HepG2 (cell line): ENCODE data around the gene CFAP119. TPM values are rescaled to one million over a fixed set of nuclear protein-coding genes. Genes with fewer than 3 reads are reported as not detected.

Source experiments
- ATAC-seq: fragments of 200-7000 bp; cut with Tn5 transposase; 3 replicates; pipeline ENCODE4 v1.9.1; 2020; ENCODE audit warnings: mild to moderate bottlenecking, moderate library complexity
- BruUV-seq: library from RNA; stranded (reverse); fragments of 400-500 nt; replicated peaks from 2 replicates; lab custom pipeline; 2021; lab: Mats Ljungman, UMichigan
- CTCF ChIA-PET: fragments of 300-600 bp; formaldehyde crosslinking; extraction: SDS; loops from one replicate; lab custom pipeline; 2021; ENCODE audit warnings: low total read pairs, inconsistent platforms, low intra/inter-chr PET ratio; lab: Yijun Ruan, JAX
- POLR2A ChIA-PET: fragments of 350-600 bp; sonication (Branson Sonifier 250); formaldehyde crosslinking; loops from one replicate; lab custom pipeline; 2020; ENCODE audit warnings: antibody characterized with exemption, inconsistent platforms; lab: Yijun Ruan, JAX
- DNase-seq: peaks from one replicate; pipeline ENCODE4 v3.0.0-alpha.2; 2015; ENCODE audit warnings: low spot score
- FAIRE-seq: peaks from 3 replicates; lab custom pipeline; 2011; peaks lifted over from hg19 to GRCh38; lab: Jason Lieb, UNC
- H2AFZ ChIP-seq: one replicate; pipeline ENCODE4 v1.6.1; 2011; ENCODE audit warnings: low read length, inconsistent platforms
- H3K27ac ChIP-seq: fragments of 300-600 bp; 3 replicates; pipeline ENCODE4 v1.8.0; 2011; ENCODE audit warnings: mixed run types, mild to moderate bottlenecking, mixed read lengths, low read length, inconsistent platforms; ENCODE audit not compliant: insufficient read depth; ENCODE audit errors: extremely low read length
- H3K27me3 ChIP-seq, 2 experiments: fragments of 200-600 bp in 1 of 2; 2 replicates in 1 of 2; 3 replicates in 1 of 2; pipeline versions ENCODE4 v1.6.0 to v1.8.0; 2011; ENCODE audit warnings: low read length in 2 of 2, mild to moderate bottlenecking in 2 of 2, moderate library complexity in 2 of 2, inconsistent platforms in 1 of 2; ENCODE audit not compliant: insufficient read depth in 2 of 2, control insufficient read depth in 1 of 2
- H3K36me3 ChIP-seq, 2 experiments: fragments of 200-600 bp in 1 of 2; replicated peaks in 1 of 2; 2 replicates in 1 of 2; 3 replicates in 1 of 2; pipeline versions ENCODE4 v1.5.1 to v1.8.0; 2011; ENCODE audit warnings: low read length in 2 of 2, inconsistent platforms in 1 of 2; ENCODE audit not compliant: insufficient read depth in 2 of 2, control insufficient read depth in 1 of 2
- H3K4me1 ChIP-seq: 2 replicates; pipeline ENCODE4 v1.5.1; 2012; ENCODE audit warnings: low read length, inconsistent platforms; ENCODE audit not compliant: insufficient read depth
- H3K4me2 ChIP-seq: 2 replicates; pipeline ENCODE4 v1.6.0; 2011; ENCODE audit warnings: low read depth, low read length, inconsistent platforms
- H3K4me3 ChIP-seq, 3 experiments: fragments of 200-600 bp in 1 of 3; sonication (generic), shearing (Covaris generic) in 1 of 3; replicated peaks in 1 of 3; 2 replicates each; pipeline ENCODE4 v1.5.1; 2011 to 2016; ENCODE audit warnings: low read length in 3 of 3, inconsistent platforms in 2 of 3, low read depth in 2 of 3, mild to moderate bottlenecking in 2 of 3, control low read depth in 1 of 3, mixed read lengths in 1 of 3; ENCODE audit not compliant: insufficient read depth in 1 of 3
- H3K79me2 ChIP-seq: one replicate; pipeline ENCODE4 v1.6.1; 2011; ENCODE audit warnings: low read length, inconsistent platforms; ENCODE audit not compliant: insufficient read depth
- H3K9ac ChIP-seq: 2 replicates; pipeline ENCODE4 v1.6.0; 2011; ENCODE audit warnings: mild to moderate bottlenecking, low read depth, low read length, inconsistent platforms; ENCODE audit not compliant: insufficient read depth
- H3K9me3 ChIP-seq: 2 replicates; pipeline ENCODE4 v1.5.1; 2012; ENCODE audit warnings: mild to moderate bottlenecking, low read length
- H4K20me1 ChIP-seq: 2 replicates; pipeline ENCODE4 v1.6.0; 2011; ENCODE audit warnings: inconsistent platforms, mild to moderate bottlenecking, low read length, moderate library complexity; ENCODE audit not compliant: insufficient read depth
- GZF1 ChIP-seq: sonication (generic); formaldehyde crosslinking; IDR thresholded peaks from 2 replicates; pipeline ENCODE4 v1.5.1; 2020; ENCODE audit warnings: mild to moderate bottlenecking, missing genetic modification reagents
- HMG20A ChIP-seq: IDR thresholded peaks from 2 replicates; pipeline ENCODE4 v1.6.1; 2016; ENCODE audit warnings: borderline replicate concordance
- IRF2 ChIP-seq: IDR thresholded peaks from 2 replicates; pipeline ENCODE4 v1.6.1; 2018; ENCODE audit warnings: missing genetic modification reagents, missing compliant biosample characterization
- ISX ChIP-seq: sonication (generic); formaldehyde crosslinking; conservative IDR thresholded peaks from 2 replicates; pipeline ENCODE4 v1.5.0; 2020; ENCODE audit warnings: missing genetic modification reagents
- KDM2A ChIP-seq: sonication (generic); formaldehyde crosslinking; IDR thresholded peaks from 2 replicates; pipeline ENCODE4 v1.4.0; 2020; ENCODE audit warnings: low read depth, missing genetic modification reagents, borderline replicate concordance
- RARG ChIP-seq: sonication (generic); formaldehyde crosslinking; IDR thresholded peaks from 2 replicates; pipeline ENCODE4 v1.4.0; 2020; ENCODE audit warnings: low read depth, mild to moderate bottlenecking, missing genetic modification reagents
- SNAPC2 ChIP-seq: sonication (generic); formaldehyde crosslinking; IDR thresholded peaks from 2 replicates; pipeline ENCODE4 v1.8.1; 2022; ENCODE audit warnings: mild to moderate bottlenecking, missing genetic modification reagents
- SOX13 ChIP-seq, 3 experiments: fragments of 450-650 bp in 1 of 3; sonication (generic) in 1 of 3; formaldehyde crosslinking in 1 of 3; IDR thresholded peaks in 2 of 3; conservative IDR thresholded peaks in 1 of 3; 2 replicates each; pipeline versions ENCODE4 v1.5.0 to v1.6.1; 2016 to 2020; ENCODE audit warnings: antibody characterized with exemption in 1 of 3, mild to moderate bottlenecking in 1 of 3, missing compliant biosample characterization in 1 of 3, missing genetic modification reagents in 1 of 3, moderate library complexity in 1 of 3
- SP140L ChIP-seq: sonication (generic); formaldehyde crosslinking; IDR thresholded peaks from 2 replicates; pipeline ENCODE4 v1.4.0; 2020; ENCODE audit warnings: missing genetic modification reagents, borderline replicate concordance
- ZNF496 ChIP-seq: sonication (generic); formaldehyde crosslinking; IDR thresholded peaks from 2 replicates; pipeline ENCODE4 v1.8.1; 2023; ENCODE audit warnings: mild to moderate bottlenecking, moderate library complexity, missing genetic modification reagents; ENCODE audit not compliant: insufficient replicate concordance
- WGBS: methylation state at CpG from one replicate; pipeline ENCODE4 v1.1.6; 2017; ENCODE audit warnings: low lambda C conversion rate; 5-methylcytosine and 5-hydroxymethylcytosine counted together
- in situ Hi-C: cut with HindIII; loops from 2 replicates; pipeline ENCODE4 v1.10.0; 2017; ENCODE audit warnings: low pct_unique_long_range_greater_than_20kb; ENCODE audit not compliant: extremely low pct_ligation_motif_present
- intact Hi-C: fragments of 100-400 bp; cut with micrococcal nuclease; formaldehyde crosslinking; loops from one replicate; pipeline ENCODE4 v1.10.0; 2022; ENCODE audit not compliant: unreplicated experiment
- polyA plus RNA-seq, 8 experiments: library from polyadenylated mRNA; depleted of rRNA in 3 of 8; stranded (reverse) in 7 of 8; unstranded in 1 of 8; fragments of >200 nt; fragmentation: Illumina TruSeq in 4 of 8; extraction: Trizol in 4 of 8; gene quantifications; 2 replicates each; pipeline versions ENCODE4 v1.2.1 to v1.2.3, GENCODE V29; 2011 to 2016; ENCODE audit warnings: low read depth in 4 of 8, missing spikeins in 1 of 8, mixed read lengths in 1 of 8; ENCODE audit not compliant: insufficient read depth in 1 of 8
- total RNA-seq, 5 experiments: library from RNA; depleted of rRNA; stranded (reverse); fragments of >200 nt; fragmentation: Illumina TruSeq; extraction: Trizol; gene quantifications; 2 replicates each; pipeline ENCODE4 v1.2.3, GENCODE V29; 2016; ENCODE audit warnings: low read depth in 1 of 5
- TF ChIP-seq, protein P1 (sequence below): sonication (generic); formaldehyde crosslinking; conservative IDR thresholded peaks from 2 replicates; pipeline ENCODE4 v1.5.0; 2020; ENCODE audit warnings: missing genetic modification reagents

The CFAP119 gene
- total and polyA plus RNA-seq, 2 of the 13 experiments (the other 11 are each of a cell fraction or from before 2014, with no cell fraction given), result 6.4 TPM

DNA sequence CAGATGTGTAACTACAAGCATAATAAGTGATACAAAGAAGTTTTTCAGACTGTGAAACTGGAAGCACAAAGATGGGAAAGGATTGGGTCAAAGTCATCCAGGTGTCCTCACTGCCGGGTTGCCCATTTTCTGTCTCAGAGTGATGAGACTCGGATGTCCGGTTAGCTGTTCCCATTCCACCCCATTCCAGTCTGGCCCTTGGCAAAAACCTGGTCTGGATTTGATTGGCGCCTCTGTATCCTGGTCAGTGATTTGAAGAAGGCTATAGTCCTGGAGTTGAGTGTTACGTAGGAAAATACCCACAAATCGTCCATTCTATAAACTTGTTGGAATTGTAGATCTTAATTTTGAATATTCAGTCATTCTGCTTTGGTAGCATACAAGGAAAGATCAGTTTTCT lies 33.5 kb downstream of the CFAP119 start:
- Histone ChIP-seq H3K4me1 (no peaks in the 10 kb centered on the region), H4K20me1 (no peaks in the 10 kb centered on the region), H3K4me3 (no peak overlapping the region), H3K27me3 (no peaks in the 10 kb centered on the region), H3K9me3 (no peaks in the 10 kb centered on the region), H3K4me2 (no peak overlapping the region), H2AFZ (no peak overlapping the region), H3K79me2 (no peaks in the 10 kb centered on the region), H3K9ac (no peak overlapping the region), H3K27ac (no peak overlapping the region), H3K36me3 (peaks cover 51 to 75% of the 10 kb centered on the region in 2 experiments)
- TF ChIP-seq IRF2 (CRISPR knock-in tag), result no peak
- no peak for TF ChIP-seq HMG20A (CRISPR knock-in tag)
- TF ChIP-seq SP140L (CRISPR knock-in tag), result no peak
- no peak for TF ChIP-seq RARG (CRISPR knock-in tag)
- TF ChIP-seq, protein P1, sequence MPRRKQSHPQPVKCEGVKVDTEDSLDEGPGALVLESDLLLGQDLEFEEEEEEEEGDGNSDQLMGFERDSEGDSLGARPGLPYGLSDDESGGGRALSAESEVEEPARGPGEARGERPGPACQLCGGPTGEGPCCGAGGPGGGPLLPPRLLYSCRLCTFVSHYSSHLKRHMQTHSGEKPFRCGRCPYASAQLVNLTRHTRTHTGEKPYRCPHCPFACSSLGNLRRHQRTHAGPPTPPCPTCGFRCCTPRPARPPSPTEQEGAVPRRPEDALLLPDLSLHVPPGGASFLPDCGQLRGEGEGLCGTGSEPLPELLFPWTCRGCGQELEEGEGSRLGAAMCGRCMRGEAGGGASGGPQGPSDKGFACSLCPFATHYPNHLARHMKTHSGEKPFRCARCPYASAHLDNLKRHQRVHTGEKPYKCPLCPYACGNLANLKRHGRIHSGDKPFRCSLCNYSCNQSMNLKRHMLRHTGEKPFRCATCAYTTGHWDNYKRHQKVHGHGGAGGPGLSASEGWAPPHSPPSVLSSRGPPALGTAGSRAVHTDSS, result no peak
- no peak for TF ChIP-seq SNAPC2
- TF ChIP-seq ISX (CRISPR knock-in tag), result no peak
- no peak for TF ChIP-seq SOX13 (IDR thresholded peaks at IDR 0.05)
- no peak for TF ChIP-seq SOX13 (CRISPR knock-in tag; conservative IDR thresholded peaks at IDR 0.05 in 1 of 2, IDR thresholded peaks at IDR 0.05 in 1 of 2)
- TF ChIP-seq GZF1 (CRISPR knock-in tag), result no peak
- TF ChIP-seq KDM2A (CRISPR knock-in tag), result no peak
- TF ChIP-seq ZNF496 (CRISPR knock-in tag), result no peak
- FAIRE-seq (no peak), DNase-seq (no peak), ATAC-seq (no peak)
- intact Hi-C loops (no loop called here), in situ Hi-C loops (no loop called here)
- POLR2A ChIA-PET, result interaction anchor here (1.4 kb wide), 1 partner anchor 20 kb away, joined by 4 read pairs; the partner anchor contains the start of gene PHKG2
- 94% methylated on average over 6 of the region's 6 CpGs for WGBS
- CTCF ChIA-PET, result no interaction called here
- BruUV-seq, result no TSS peak
